Stimulated activated CD8-positive, alpha-beta memory T cell treated with anti-CD3 and anti-CD28 coated beads, Interleukin-7, amount 100 ng/mL, for 1 hour (primary cell): Measurements from ENCODE around the gene LCP1.
A peak's percentile ranks its signal among the peaks of the same experiment; 100 is the strongest.
"Not testable (repeated sequence)": the region's sequence is repeated elsewhere in the genome, so short reads cannot be mapped to it uniquely, and the experiment has no call there.

ENCODE experiments used
- DNase-seq, 2 donors: peaks; one replicate each; pipeline ENCODE4 v3.0.0-alpha.2; 2020; ENCODE audit warnings: low read depth in 2 of 2

Gene LCP1

DNA sequence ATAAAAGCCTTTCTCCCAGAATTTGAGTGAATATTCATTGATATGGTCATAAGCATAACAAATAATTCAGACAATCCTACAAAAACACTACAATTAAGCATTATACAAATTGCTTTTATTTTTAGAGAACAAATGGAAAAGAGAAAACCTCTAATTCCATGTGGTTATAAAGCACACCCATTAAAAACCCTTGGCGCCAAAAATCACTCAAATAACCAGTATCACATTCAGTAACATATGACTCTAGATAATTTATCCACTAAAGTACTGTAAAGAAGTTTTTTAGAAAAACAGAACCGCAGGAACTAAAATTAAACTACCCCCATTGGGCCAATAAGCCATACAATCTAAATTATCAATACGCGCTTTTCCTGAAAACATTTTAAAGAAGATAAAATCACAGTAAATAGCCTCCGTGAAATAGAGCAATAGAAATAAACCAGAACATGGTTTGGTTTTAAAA lies 569 bp downstream of the LCP1 start:
- DNase-seq: no peak

DNA sequence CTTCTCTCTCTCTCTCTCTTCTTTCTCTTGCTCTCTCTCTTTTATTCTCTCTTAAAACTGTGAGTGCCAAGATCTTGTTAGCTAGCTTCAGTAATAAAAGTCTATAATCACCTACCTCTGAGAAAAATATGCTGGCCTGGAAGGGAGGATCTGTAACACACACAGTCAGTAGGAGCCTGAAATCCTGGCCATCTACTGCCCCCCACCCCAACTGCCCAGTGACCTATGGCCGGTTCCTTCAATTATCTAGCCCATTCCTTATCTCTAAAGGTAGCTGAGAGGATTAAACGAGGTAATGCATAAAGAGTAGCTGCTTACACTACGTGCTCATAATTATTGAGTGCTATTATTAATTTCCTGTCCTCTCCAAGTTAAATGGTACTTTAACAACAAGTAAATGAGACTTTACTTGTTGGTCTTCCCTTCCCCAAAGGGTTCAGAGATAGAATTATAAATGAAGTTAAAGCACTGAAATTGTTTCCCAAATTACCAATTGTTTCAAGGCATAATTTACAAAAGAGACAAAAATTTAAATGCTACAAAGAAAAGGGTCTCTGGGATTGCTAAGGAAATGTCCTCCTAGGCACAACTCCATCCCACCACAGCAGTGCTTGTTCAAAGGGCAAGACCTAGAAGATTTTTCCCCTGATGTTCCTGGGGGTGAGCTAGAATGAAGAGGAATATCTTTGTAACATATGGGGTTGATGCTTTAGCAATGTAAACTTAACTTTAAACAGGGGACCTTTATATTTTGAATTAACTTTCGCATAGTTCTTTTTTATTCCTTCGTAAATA lies 1.8 kb downstream of the LCP1 start:
- no peak for DNase-seq

GRCh38 chr13:46179491-46179908 lies 2.5 kb downstream of the LCP1 start:
- peak; percentile 56 to 64 for DNase-seq

DNA sequence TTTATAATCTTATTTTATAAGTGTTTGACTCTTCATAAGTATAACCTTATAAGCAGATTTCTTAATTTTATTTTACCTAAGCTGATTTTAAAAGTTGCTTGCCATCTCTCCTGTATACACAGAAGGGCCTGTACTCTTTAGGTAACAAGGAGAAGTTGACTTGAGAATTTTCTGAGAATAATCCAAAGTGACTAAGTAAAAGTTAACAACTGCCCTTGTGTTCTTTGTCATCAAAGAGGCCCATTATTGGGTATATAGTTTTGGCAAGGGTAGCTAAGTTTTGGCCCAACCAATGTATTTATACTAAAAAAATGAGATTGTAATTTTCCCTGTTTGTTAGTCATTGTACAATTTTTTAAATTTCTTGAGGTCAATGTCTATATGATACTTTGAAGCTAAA lies 3.2 kb downstream of the LCP1 start:
- DNase-seq: no peak

- no peak for DNase-seq
Observed at GRCh38 chr13:46178143-46178542, 3.8 kb downstream of the LCP1 start.

DNA sequence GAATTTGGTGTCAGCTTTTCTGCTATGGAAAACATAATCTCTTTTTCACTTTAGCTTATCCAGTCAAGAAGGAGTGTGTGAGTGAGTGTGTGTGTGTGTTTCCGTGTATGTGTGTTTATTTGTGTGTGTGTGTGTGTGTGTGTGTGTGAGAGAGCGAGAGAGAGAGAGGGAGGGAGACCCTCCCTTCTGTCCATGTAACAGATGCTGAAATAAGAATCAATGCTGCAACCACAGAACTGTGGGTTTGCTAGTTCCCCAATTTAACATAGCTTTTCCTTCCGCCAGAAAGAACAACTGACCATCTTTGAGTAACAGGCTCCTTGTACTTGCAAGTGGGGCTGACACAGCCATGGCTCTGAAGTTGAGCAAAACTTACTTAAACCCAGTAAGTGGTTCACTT lies 5.2 kb downstream of the LCP1 start:
- no peak for DNase-seq

GRCh38 chr13:46173656-46174055 lies 8.3 kb downstream of the LCP1 start:
- DNase-seq: no peak

DNA sequence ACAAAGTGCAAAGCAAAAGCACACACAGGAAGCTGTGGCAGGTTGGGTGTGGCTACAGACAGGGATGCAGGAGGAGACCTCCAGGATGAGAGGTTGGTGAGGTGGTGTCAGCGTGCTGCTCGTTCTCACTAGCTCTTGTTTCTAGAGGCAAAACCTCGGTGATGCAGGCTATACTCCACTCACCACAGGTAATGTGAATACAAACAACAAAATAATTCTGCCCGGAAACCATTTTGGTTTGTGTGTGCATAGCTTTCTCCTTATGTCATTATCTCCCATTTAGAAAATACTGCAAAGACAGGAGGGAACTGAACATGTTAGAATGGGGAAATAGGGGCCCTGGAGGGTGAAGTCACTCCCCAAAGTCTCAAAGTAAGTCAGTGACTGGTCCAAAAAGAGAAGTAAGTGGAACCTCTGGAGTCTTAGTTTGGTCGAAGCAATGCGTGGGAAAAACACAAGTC lies 9.4 kb downstream of the LCP1 start:
- DNase-seq: peak in 1 of 2 donors; percentile 16

GRCh38 chr13:46171739-46172138 lies 10.2 kb downstream of the LCP1 start:
- DNase-seq: no peak

DNA sequence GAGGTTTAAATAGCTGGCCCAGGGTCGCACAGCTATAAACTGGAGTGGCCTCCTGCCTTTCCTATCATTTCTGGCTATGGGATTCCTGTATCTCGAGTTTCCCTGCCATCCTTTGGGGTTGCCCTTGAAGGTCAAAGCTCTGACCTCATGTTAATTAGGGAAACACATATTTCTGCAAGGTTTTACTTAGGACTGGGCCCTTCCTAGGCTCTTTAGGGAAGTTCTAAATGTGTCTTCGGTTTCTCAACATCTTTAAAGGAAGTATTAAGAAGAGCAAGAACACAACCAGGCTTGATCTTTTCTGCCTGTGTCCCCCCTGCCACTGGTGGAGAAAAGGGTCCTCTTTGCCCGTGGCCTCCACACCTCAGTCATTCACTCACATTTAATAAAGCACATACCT lies 10.8 kb downstream of the LCP1 start:
- DNase-seq: no peak

DNA sequence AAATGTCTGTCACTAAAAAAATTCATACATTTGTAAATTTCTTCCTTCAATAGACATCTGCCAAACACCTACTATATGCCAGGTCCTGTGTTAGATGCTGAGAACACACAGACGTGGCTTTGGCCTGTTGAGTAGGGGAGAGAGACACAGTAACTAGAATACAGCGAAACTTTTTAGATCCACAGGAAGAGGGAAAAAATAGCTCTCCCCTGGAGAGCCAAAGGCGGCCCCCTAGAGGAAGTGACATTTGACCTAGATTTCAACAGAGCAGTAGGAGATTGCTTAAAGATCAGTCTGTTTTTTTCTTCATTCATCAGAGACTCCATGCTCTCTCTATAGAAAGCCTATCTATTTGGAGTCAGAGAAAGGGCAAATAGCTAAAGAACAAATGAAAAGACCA lies 11.3 kb downstream of the LCP1 start:
- DNase-seq: no peak

GRCh38 chr13:46170268-46170667 lies 11.7 kb downstream of the LCP1 start:
- DNase-seq: no peak

GRCh38 chr13:46169758-46170157 lies 12.2 kb downstream of the LCP1 start:
- DNase-seq: no peak

- DNase-seq: no peak
Observed at GRCh38 chr13:46168783-46169182, 13.2 kb downstream of the LCP1 start.

- peak in 1 of 2 donors; percentile 27 for DNase-seq
Observed at GRCh38 chr13:46168341-46168740, 13.6 kb downstream of the LCP1 start.

DNA sequence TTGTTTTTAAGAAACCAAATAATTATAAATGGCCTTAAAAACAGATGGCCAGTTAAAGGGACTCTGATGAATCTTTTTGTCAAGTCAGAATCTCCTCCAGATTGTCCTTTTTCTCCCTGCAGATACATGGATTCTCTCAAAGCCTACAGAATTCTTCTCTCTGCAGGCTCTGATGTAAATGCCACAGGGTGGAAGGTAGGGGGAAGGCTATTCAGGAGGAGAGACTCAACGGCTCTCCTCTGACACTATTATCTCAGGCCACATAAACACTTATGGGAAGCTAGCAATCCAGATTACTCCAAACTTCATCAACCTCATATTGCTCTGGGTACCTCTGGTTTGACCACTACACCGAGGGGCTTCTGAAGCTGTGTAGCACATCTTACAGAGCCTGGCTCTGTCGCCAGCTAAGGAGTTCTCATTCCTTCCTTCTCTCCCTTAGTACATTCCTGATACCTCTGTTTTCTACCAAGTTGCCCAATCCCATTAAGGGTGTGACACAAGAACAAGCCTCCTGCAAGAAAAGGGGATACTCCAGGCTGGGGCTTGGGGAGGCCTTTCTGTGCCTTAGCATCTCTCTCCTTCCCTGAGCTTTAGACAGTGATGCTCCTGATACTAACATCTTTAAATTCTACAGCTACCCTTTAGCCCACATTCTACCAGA lies 14.9 kb downstream of the LCP1 start:
- no peak for DNase-seq

GRCh38 chr13:46166224-46166584 lies 15.8 kb downstream of the LCP1 start:
- DNase-seq: no peak

GRCh38 chr13:46165485-46166223 lies 16.3 kb downstream of the LCP1 start:
- no peak for DNase-seq

DNA sequence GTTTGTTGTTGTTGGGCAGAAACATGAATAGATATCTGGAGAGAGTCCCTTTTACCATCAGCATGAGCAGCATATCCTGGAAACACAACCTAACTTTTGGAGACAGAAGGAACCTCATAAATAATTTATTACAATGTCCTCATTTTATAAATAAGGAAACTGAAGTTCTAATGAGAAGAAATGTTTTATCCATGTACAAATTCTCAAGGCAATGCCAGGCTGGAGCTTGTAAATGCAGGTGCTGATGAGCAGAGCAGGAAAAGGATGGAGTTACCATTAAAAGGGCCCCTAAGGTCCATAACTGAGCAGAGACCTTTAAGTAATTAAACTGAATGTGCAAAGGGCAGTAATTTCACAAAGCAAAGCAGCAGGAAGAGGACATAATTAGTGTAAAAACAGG lies 17.3 kb downstream of the LCP1 start:
- no peak for DNase-seq

DNA sequence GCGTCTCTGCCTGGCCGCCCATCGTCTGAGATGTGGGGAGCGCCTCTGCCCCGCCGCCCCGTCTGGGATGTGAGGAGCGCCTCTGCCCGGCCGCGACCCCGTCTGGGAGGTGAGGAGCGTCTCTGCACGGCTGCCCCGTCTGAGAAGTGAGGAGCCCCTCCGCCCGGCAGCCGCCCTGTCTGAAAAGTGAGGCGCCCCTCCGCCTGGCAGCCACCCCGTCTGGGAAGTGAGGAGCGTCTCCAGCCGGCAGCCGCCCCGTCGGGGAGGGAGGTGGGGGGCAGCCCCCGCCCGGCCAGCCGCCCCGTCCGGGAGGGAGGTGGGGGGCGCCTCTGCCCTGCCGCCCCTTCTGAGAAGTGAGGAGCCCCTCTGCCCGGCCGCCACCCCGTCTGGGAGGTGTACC lies 19.2 kb downstream of the LCP1 start:
- not testable (repeated sequence) for DNase-seq

DNA sequence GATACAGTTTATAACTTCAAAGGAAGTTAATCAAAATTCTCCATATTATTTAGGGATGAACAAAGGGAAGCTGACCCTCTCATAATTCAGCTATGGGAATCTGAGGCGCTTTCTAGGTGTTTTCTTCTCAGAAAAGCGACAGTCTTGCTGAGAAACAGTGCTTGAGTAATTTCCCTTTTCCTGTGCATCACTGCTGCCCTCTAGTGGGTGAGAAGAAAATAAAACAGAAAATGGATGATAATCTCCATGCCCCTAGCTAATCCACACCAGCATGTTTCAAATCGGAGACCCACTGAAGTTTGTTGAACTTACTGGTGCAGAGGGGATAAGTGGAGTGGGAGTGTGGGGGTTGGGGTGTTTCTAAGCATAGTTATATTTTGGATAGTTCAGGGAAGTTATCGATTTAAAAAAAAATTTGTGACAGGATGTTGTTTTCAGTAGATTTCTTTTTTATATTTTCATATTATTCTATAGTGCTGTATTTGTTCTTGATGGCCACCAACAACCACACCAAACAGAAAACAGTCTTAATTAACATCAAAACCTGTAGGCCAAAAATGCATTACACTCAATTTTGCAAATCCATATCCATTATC lies 21.4 kb downstream of the LCP1 start:
- DNase-seq: no peak

DNA sequence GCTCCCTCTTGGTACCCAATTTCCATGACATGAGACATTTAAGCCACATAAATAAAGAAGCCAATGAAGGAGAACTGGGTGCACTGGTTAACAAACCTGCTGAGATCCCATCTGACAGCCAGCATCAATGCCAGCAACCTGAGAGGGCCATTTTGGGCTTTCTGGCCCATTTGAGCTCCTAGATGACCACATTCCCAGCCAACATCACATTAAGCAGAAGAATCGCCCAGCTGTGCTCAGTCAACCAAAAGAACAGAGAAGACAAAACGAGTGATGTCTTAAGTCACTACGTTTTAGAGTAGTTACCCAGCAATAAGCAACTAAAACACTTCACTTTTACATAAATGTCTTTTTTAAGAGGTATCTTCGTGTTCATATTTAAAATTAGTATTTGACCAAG lies 21.9 kb downstream of the LCP1 start:
- DNase-seq: no peak
